Stimulated activated CD4-positive, alpha-beta T cell treated with anti-CD3 and anti-CD28 coated beads, TNF-alpha, amount 100 ng/mL, for 24 hours (primary cell): ENCODE results near the gene SIGLEC5.

ENCODE experiments used
- DNase-seq, 3 experiments: peaks; one replicate each; pipeline ENCODE4 v3.0.0-alpha.2; 2020; ENCODE audit warnings: low read depth in 3 of 3

SIGLEC5 gene

DNA sequence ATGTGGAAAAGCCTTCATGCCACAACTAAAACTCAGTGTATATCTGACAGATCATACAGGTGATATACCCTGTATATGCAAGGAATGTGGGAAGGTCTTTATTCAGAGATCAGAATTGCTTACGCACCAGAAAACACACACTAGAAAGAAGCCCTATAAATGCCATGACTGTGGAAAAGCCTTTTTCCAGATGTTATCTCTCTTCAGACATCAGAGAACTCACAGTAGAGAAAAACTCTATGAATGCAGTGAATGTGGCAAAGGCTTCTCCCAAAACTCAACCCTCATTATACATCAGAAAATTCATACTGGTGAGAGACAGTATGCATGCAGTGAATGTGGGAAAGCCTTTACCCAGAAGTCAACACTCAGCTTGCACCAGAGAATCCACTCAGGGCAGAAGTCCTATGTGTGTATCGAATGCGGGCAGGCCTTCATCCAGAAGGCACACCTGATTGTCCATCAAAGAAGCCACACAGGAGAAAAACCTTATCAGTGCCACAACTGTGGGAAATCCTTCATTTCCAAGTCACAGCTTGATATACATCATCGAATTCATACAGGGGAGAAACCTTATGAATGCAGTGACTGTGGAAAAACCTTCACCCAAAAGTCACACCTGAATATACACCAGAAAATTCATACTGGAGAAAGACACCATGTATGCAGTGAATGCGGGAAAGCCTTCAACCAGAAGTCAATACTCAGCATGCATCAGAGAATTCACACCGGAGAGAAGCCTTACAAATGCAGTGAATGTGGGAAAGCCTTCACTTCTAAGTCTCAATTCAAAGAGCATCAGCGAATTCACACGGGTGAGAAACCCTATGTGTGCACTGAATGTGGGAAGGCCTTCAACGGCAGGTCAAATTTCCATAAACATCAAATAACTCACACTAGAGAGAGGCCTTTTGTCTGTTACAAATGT, 42.7 kb downstream of the SIGLEC5 start:
- no peak for DNase-seq

DNA sequence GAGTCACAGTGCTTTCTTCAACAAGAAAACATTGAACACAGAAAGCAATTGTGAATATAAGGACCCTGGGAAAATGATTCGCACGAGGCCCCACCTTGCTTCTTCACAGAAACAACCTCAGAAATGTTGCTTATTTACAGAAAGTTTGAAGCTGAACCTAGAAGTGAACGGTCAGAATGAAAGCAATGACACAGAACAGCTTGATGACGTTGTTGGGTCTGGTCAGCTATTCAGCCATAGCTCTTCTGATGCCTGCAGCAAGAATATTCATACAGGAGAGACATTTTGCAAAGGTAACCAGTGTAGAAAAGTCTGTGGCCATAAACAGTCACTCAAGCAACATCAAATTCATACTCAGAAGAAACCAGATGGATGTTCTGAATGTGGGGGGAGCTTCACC, 43.4 kb downstream of the SIGLEC5 start:
- no peak for DNase-seq

DNA sequence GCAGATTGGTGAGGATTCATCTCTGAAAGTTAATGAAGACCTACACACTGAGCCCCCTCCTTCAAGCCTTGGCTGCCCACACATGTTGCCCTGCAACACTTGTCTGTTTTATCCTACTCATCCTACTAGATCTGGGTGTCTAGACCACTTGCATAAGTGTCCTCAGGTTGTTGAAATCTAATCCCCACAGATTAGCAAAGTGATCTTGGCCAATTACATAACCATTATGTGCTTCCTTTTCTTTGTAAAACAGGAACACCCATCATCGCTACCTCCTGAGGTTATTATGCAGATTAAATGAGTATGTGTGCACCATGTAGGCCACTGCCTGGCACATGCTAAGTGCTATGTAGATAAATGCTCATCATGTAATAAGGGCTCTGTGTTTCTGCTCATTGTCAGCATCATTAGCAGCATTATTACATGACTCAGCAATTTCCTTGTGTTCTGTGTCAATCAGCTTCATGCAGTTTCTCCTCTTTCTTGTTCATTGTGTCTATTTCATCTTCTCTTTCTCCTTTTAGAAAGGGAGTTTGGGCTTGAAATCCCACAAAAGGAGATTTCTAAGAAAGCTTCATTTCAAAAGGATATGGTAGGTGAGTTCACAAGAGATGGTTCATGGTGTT, 44.0 kb downstream of the SIGLEC5 start:
- DNase-seq = no peak

DNA sequence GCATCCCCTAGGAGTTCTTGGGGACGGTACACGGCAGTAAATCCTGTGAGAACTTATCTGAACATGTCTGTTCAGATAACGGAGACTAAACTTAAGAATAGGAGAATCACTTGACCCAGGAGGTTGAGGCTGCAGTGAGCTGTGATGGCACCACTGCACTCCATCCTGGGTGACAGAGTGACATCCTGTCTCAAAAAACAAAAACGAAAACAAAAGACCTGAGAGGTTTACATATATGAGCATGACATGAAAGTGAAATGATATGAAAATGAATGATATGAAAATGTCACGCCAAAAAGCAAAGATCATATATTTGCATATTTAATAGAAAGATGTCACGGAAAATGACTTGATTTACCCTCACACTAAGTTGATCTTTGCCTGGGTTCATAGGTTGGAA, 53.4 kb downstream of the SIGLEC5 start:
- DNase-seq = no peak

DNA sequence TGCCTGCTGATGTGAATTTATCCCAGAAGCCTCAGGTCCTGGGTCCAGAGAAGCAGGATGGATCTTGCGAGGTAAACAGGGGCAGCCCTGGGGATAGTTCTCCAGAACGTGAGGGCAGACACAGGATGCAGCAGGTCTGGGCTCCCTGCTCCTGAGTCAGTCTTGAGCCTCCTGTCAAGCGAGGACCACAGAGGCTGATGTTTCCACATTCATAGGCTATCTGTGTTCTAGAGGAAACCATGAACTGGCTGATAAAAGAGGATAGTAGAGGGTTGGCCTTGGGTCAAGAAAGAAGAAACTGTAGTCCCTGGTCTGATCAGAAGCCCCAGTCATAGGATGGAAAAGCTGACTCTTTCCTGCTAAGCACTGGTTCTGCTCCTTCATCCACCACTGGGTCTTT, 56.9 kb downstream of the SIGLEC5 start:
- no peak for DNase-seq

DNA sequence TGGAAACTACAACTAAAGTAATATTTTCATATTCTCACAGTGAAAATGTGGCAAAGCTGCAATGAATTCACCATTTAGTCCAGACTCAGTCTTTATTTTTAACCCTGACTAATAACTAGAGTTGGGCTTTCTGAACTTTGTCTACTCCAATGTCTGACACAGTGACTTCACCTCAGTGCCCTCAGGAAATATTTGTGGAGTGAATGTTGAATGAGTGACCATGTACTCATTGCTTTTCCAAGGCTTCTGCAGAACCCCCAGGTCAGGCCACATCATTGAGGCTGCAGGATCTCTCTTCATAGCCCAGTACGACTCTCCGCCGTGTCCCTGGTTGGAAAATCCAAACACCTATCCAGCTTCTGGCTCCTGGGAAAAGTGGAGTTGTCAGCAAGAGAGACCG, 57.3 kb downstream of the SIGLEC5 start:
- no peak for DNase-seq

DNA sequence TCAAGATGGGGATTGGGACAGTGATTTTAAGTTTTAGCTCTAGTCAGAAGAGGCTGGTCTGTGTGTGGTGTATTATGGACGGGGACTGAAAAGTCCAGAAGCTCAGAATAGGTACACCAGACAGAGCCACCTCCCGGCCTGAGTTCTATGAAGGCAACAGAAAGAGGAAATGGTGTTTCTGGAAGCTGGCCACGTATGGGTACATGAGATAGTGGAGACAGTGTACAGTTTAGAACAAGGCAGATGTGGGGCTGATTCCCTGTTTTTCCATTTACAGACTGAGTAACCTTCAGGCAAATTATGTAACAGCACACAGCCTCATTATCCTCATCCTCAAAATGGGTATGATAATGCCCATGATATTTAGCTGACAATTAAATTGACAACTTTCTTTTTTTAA, 57.8 kb downstream of the SIGLEC5 start:
- no peak for DNase-seq

DNA sequence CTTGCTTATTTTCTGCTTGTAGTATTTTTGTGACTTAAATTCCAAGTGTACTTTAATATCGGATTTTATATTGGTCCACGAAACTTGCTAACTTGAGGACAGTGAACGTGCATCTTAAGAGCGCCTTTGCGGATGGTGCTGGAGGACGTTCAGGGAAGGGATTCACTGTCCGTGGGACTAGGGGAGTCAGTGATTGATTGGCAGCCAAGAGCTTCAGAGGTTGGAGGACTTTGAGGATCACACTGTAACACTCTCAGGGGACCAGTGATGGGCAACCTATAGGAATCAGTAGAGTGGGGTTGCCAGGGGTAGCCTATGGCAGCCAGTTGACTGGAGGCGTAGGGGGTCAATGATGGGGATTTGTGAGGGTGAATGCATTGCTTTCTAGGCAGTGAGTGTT, 58.6 kb downstream of the SIGLEC5 start:
- no peak for DNase-seq

DNA sequence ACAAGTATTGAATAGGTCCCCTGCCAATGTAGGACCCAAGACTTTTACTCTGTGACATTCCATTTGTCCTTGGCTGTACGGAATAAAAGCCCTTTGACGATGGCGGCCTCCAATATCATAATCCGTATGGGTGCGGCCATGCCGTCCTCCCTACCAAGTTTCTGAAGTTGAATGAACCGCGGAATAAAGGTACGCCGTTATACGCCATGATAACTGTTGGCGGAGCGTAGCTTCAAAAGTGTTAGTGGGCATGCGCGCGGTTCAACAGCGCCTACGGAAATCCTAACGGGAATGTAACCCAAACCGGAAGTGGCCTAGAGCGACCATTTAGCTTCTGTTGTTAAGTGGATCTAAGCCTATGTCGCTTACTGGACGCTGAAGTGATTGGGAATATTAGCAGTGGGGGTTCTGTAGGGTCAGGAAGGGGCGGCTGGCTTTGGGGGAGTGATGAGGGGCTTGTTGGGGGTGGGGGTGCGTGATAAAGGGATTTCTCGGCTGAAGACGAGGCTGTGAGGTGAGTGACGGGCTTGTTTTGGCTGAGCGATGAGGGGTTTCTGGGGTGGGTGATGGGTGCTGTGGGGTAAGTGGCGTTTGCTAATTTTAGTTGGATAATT, 59.1 kb downstream of the SIGLEC5 start, which contains the start of gene ZNF175:
ZNF175 (plus strand) TSS at position 322 of the 614 bp plus-strand sequence. CDS start 2,047 bp downstream, outside the sequence.
- DNase-seq = peak; percentile 72 to 87 (median 86)

DNA sequence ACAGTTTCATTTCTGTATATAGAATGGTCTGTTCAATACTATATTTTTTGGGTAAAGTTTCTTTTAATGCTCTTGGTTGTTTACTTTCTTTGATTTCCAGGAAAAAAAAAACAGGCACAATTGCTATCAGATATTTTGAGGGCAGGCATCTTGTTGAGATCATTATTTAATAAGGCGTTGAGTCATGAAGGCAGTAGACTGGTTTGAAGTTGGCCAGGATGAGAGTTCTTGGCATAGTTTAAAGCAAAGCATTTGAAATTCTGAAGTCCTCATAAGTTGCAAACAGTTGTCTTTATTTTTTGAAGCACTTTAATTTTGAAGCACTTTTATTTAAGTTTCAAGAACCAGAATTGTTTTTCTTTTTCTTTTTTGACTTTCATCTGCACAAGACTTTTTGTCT, 61.7 kb downstream of the SIGLEC5 start:
- DNase-seq = no peak

DNA sequence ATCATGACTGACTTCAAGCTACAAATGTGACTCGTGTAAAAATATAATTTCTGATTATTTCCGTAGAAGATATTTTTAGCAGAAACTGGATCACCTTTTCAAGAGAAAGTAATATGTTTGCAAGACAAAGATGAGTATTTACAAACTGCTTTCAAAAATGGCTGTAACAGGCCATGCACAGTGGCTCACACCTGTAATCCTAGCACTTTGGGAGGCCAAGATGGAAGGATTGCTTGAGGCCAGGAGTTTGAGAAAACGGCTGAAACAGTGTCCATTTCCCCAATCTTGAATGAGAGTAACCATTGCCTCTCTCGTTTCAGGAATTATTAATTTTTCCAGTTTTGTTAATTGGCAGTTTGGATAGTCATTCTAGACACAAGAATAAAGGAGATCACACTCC, 62.6 kb downstream of the SIGLEC5 start:
- DNase-seq = no peak

DNA sequence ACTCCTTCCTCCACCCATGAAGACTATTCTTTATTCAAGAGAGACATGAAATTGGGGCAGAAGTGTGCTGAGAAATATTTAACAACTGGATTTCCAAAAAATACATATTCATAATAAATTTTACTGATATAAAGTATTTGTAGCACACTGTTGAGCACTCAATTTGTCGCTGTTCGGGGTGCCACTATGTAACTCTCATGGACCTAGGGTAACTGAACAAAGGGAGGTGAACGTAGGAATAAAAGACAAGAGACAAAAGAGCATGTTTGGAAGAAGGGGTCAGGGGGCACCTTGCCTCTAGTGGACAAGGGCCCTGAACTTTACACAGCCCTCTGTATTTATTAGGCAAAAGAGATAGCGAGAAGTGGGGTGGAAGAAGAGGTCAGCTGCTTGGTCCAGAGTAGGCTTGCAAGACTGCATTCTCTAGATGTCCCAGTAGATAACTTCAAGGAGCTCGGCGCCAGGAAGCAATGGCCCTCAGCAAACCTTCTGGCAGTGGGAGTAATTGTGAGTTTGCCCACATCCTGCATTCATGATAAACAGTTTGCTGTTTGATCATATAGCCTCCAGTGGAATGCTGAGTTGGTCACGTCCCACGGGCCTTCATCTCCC, 63.6 kb downstream of the SIGLEC5 start:
- no peak for DNase-seq

DNA sequence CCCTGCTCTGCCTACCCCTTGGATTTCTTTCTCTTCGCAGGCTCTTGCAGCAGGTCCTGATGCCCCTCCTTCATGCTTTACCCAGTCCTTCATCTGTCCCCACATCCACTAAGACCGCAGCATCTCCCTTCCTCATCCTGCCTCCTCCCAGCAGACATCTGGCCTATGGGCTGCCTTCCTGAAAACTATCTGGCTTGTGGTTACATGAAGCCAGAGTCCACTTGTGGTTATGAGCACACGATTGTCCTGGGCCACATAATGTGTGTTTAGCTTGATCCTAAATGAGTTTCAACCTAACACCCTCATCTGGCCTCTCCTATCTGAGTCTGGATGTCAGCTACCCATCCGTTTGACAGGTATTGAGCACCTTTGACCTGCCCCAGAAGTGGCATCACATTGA, 64.6 kb downstream of the SIGLEC5 start:
- DNase-seq = no peak

DNA sequence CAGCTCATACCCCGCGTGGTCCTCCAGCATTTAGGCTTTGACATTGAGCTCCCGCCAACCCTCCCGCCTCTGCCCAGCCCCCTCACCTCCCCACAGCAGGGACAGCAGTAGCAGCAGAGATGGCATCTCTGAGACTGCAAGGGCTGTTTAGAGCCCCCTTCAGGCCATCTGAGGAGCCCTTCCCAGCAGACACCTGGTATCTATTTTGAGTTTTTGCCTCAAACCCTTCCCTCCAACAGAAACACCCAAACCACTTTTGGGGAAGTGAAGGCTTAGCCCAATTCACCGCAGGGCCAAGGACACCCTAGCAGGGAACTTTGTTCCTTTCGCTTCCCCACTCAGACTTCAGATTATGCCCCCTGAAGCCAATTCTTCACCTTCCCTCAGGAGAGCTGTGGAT, 65.4 kb downstream of the SIGLEC5 start:
- no peak for DNase-seq
